ENCODE data around the gene EME1.

Gene EME1

DNA sequence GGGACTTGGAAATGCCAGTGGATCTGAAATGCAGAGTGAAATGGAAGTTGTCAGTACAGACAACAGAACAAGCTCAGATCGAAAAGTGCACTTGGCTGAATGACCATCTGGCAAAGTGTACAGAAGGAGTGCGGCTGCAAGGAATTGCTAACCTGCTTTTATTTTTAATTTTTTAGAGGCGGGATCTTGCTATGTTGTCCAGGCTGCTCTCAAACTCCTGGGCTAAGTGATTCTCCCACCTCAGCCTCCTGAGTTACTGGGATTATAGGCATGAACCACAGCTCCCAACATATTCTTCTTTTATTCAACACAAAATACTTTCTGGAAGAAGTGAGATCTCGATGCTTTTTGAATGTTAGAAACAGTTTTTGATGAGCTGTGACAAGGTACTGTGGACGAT lies 20.7 kb downstream of the EME1 start:
- peaks cover 16% of the 10 kb centered on the region for H4K20me1 ChIP-seq (ENCODE audit: control insufficient read depth, insufficient read depth, low read depth, low read length)
- H3K79me2 ChIP-seq (ENCODE audit: control insufficient read depth, low read length) = peaks cover 49% of the 10 kb centered on the region
- H3K4me2 ChIP-seq (ENCODE audit: low read length) = no peak overlapping the region
- no peaks in the 10 kb centered on the region for H3F3A ChIP-seq (ENCODE audit: control insufficient read depth, insufficient read depth)
- H3K36me3 ChIP-seq (ENCODE audit: control insufficient read depth, low read length) = peaks cover 81% of the 10 kb centered on the region
- H3K27ac ChIP-seq (ENCODE audit: low read depth, low read length) = no peak overlapping the region
- H3K9me2 ChIP-seq (replicated peaks; ENCODE audit: control insufficient read depth, low read length) = no peaks in the 10 kb centered on the region
- TF ChIP-seq CTCF (IDR thresholded peaks at IDR 0.05; ENCODE audit: low read depth, low read length, poor library complexity, severe bottlenecking) (no peak), EZH2phosphoT487 (IDR thresholded peaks at IDR 0.05; ENCODE audit: borderline replicate concordance, low read length) (no peak)
- no peaks in the 10 kb centered on the region for H3K27me3 ChIP-seq (ENCODE audit: control insufficient read depth, low read length)
- H3K4me1 ChIP-seq (ENCODE audit: control insufficient read depth, low read length) = peaks cover 25% of the 10 kb centered on the region
- no peaks in the 10 kb centered on the region for H3K9me3 ChIP-seq (ENCODE audit: control insufficient read depth, insufficient read depth, low read length)
- no peak overlapping the region for H3K4me3 ChIP-seq (ENCODE audit: low read length)

DNA sequence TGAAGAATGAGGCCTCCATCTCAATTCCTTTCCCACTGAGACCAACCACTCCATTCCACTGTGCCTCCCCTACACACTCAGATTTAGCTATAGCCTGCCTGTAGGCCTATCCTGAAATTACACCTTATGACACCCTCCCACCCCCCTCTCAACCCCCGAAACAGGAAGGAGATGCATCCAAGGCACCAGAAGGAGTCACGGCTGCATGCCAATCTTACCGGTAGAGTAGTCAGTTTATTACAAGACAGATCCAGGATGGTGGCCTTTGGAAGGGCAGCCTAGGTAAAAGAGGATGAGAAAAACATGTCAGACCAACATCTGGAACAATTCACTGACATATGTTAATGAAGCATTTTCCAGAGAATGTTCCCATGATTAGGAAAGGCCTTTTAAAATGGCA lies 21.7 kb downstream of the EME1 start:
- H3K4me1 ChIP-seq (ENCODE audit: control insufficient read depth, low read length) = peaks cover 25% of the 10 kb centered on the region
- TF ChIP-seq EZH2phosphoT487 (IDR thresholded peaks at IDR 0.05; ENCODE audit: borderline replicate concordance, low read length) = no peak
- no peak for TF ChIP-seq CTCF (IDR thresholded peaks at IDR 0.05; ENCODE audit: low read depth, low read length, poor library complexity, severe bottlenecking)
- H3K4me2 ChIP-seq (ENCODE audit: low read length) = peak overlapping the region; percentile 84; the same call in 1 of the 2 replicates
- H4K20me1 ChIP-seq (ENCODE audit: control insufficient read depth, insufficient read depth, low read depth, low read length) = peaks cover 16% of the 10 kb centered on the region
- peaks cover 71% of the 10 kb centered on the region for H3K36me3 ChIP-seq (ENCODE audit: control insufficient read depth, low read length)
- no peak overlapping the region for H3K4me3 ChIP-seq (ENCODE audit: low read length)
- H3K79me2 ChIP-seq (ENCODE audit: control insufficient read depth, low read length) = peaks cover 45% of the 10 kb centered on the region
- no peak overlapping the region for H3K27ac ChIP-seq (ENCODE audit: low read depth, low read length)
- H3K27me3 ChIP-seq (ENCODE audit: control insufficient read depth, low read length) = no peaks in the 10 kb centered on the region
- no peaks in the 10 kb centered on the region for H3K9me3 ChIP-seq (ENCODE audit: control insufficient read depth, insufficient read depth, low read length)
- H3F3A ChIP-seq (ENCODE audit: control insufficient read depth, insufficient read depth) = no peaks in the 10 kb centered on the region
- no peaks in the 10 kb centered on the region for H3K9me2 ChIP-seq (replicated peaks; ENCODE audit: control insufficient read depth, low read length)

- H3K4me2 ChIP-seq (ENCODE audit: low read length) = peak overlapping the region; percentile 84
- H3K36me3 ChIP-seq (ENCODE audit: control insufficient read depth, low read length) = peaks cover 55% of the 10 kb centered on the region
- H3K79me2 ChIP-seq (ENCODE audit: control insufficient read depth, low read length) = peaks cover 40% of the 10 kb centered on the region
- peaks cover 22% of the 10 kb centered on the region for H3K4me1 ChIP-seq (ENCODE audit: control insufficient read depth, low read length)
- peaks cover 16% of the 10 kb centered on the region for H4K20me1 ChIP-seq (ENCODE audit: control insufficient read depth, insufficient read depth, low read depth, low read length)
- H3K27me3 ChIP-seq (ENCODE audit: control insufficient read depth, low read length) = no peaks in the 10 kb centered on the region
- no peaks in the 10 kb centered on the region for H3K9me3 ChIP-seq (ENCODE audit: control insufficient read depth, insufficient read depth, low read length)
- H3F3A ChIP-seq (ENCODE audit: control insufficient read depth, insufficient read depth) = no peaks in the 10 kb centered on the region
- TF ChIP-seq CTCF (IDR thresholded peaks at IDR 0.05; ENCODE audit: low read depth, low read length, poor library complexity, severe bottlenecking) (no peak), EZH2phosphoT487 (IDR thresholded peaks at IDR 0.05; ENCODE audit: borderline replicate concordance, low read length) (no peak)
- H3K9me2 ChIP-seq (replicated peaks; ENCODE audit: control insufficient read depth, low read length) = no peaks in the 10 kb centered on the region
- peak overlapping the region; percentile 96 for H3K4me3 ChIP-seq (ENCODE audit: low read length)
- peak overlapping the region; percentile 32 for H3K27ac ChIP-seq (ENCODE audit: low read depth, low read length)
Measured at GRCh38 chr17:50396261-50397110, 23.5 kb downstream of the EME1 start.
